Keratinocyte (primary cell): ENCODE results near the gene MIEN1. TPM values are rescaled to one million over a fixed set of nuclear protein-coding genes. Genes with fewer than 3 reads are reported as not detected.
A peak's percentile ranks its signal among the peaks of the same experiment; 100 is the strongest.

ENCODE experiments used
- DNase-seq: peaks from one replicate; pipeline ENCODE4 v3.0.0-alpha.2; 2011; ENCODE audit warnings: low read depth, missing footprints, low spot score
- FAIRE-seq: peaks from 2 replicates; lab custom pipeline; 2011; peaks lifted over from hg19 to GRCh38; lab: Jason Lieb, UNC
- H2AFZ ChIP-seq: 2 replicates; pipeline ENCODE4 v1.6.0; 2012; ENCODE audit warnings: low read length, control low read depth, inconsistent platforms; ENCODE audit not compliant: control insufficient read depth
- H3K27ac ChIP-seq: 2 replicates; pipeline ENCODE4 v1.5.1; 2011; ENCODE audit warnings: low read length; ENCODE audit not compliant: control insufficient read depth, insufficient read depth
- H3K27me3 ChIP-seq: 3 replicates; pipeline ENCODE4 v1.6.0; 2011; ENCODE audit warnings: low read length; ENCODE audit not compliant: control insufficient read depth, insufficient read depth; ENCODE audit errors: extremely low read depth
- H3K36me3 ChIP-seq, 2 experiments: 2 replicates in 1 of 2; 3 replicates in 1 of 2; pipeline ENCODE4 v1.5.1; 2011; ENCODE audit warnings: low read length in 2 of 2, mild to moderate bottlenecking in 1 of 2; ENCODE audit not compliant: control insufficient read depth in 2 of 2, insufficient read depth in 2 of 2; ENCODE audit errors: extremely low read depth in 1 of 2
- H3K4me1 ChIP-seq: 3 replicates; pipeline ENCODE4 v1.5.1; 2011; ENCODE audit warnings: low read length; ENCODE audit not compliant: control insufficient read depth, insufficient read depth; ENCODE audit errors: extremely low read depth
- H3K4me2 ChIP-seq: 3 replicates; pipeline ENCODE4 v1.6.0; 2011; ENCODE audit warnings: low read depth, low read length; ENCODE audit not compliant: control insufficient read depth, insufficient read depth; ENCODE audit errors: extremely low read depth
- H3K4me3 ChIP-seq, 3 experiments: fragments of 200-600 bp in 1 of 3; sonication (generic) in 1 of 3; 2 replicates in 2 of 3; 3 replicates in 1 of 3; pipeline ENCODE4 v1.5.1; 2011 to 2016; ENCODE audit warnings: low read length in 3 of 3, mild to moderate bottlenecking in 3 of 3, control low read depth in 2 of 3, inconsistent platforms in 1 of 3, low read depth in 1 of 3, mixed read lengths in 1 of 3, mixed run types in 1 of 3, moderate library complexity in 1 of 3; ENCODE audit not compliant: control insufficient read depth in 2 of 3, insufficient read depth in 2 of 3; ENCODE audit errors: extremely low read depth in 1 of 3
- H3K79me2 ChIP-seq: 2 replicates; pipeline ENCODE4 v1.6.0; 2012; ENCODE audit warnings: low read length; ENCODE audit not compliant: control insufficient read depth, insufficient read depth
- H3K9ac ChIP-seq: 3 replicates; pipeline ENCODE4 v1.6.0; 2011; ENCODE audit warnings: low read length; ENCODE audit not compliant: control insufficient read depth, insufficient read depth; ENCODE audit errors: extremely low read depth
- H3K9me1 ChIP-seq: 3 replicates; pipeline ENCODE4 v1.6.0; 2011; ENCODE audit warnings: low read length; ENCODE audit not compliant: control insufficient read depth, insufficient read depth; ENCODE audit errors: extremely low read depth
- H3K9me3 ChIP-seq: 2 replicates; pipeline ENCODE4 v1.5.1; 2012; ENCODE audit warnings: low read depth, low read length; ENCODE audit not compliant: control insufficient read depth
- H4K20me1 ChIP-seq: 3 replicates; pipeline ENCODE4 v1.6.0; 2011; ENCODE audit warnings: low read length; ENCODE audit not compliant: control insufficient read depth, insufficient read depth; ENCODE audit errors: extremely low read depth
- CTCF ChIP-seq, 3 experiments: IDR thresholded peaks in 1 of 3; conservative IDR thresholded peaks in 1 of 3; optimal IDR thresholded peaks in 1 of 3; 2 replicates in 2 of 3; 3 replicates in 1 of 3; pipeline versions ENCODE3 to v1.5.1; 2011; ENCODE audit warnings: low read length in 3 of 3, mild to moderate bottlenecking in 3 of 3, moderate library complexity in 2 of 3, control low read depth in 1 of 3, inconsistent platforms in 1 of 3; ENCODE audit not compliant: insufficient read depth in 2 of 3; ENCODE audit errors: extremely low read depth in 1 of 3
- EZH2 ChIP-seq: IDR thresholded peaks from one replicate; pipeline ENCODE4 v1.6.1; 2012; ENCODE audit warnings: inconsistent platforms, mild to moderate bottlenecking, low read length, moderate library complexity
- dilution Hi-C: fragments of 300-500 bp; cut with MboI; formaldehyde crosslinking; loops from one replicate; pipeline ENCODE4 v1.7.0; 2020; ENCODE audit warnings: low sequenced_read_pairs; ENCODE audit not compliant: extremely low pct_ligation_motif_present
- polyA plus RNA-seq, 5 experiments: library from polyadenylated mRNA; depleted of rRNA in 3 of 5; stranded (reverse) in 3 of 5; stranded (forward) in 1 of 5; unstranded in 1 of 5; fragments of >200 nt; gene quantifications; 1 replicate in 1 of 5; 2 replicates in 3 of 5; 3 replicates in 1 of 5; pipeline versions ENCODE4 v1.2.1 to v1.2.3, GENCODE V29; 2011 to 2012; ENCODE audit warnings: missing spikeins in 2 of 5, low read depth in 1 of 5, low replicate concordance in 1 of 5

The MIEN1 gene
- polyA plus RNA-seq, 1 donor (not counting 4 experiments of a cell fraction or from before 2014, with no cell fraction given): 38.4 TPM

GRCh38 chr17:39742126-39742855 is 12.0 kb upstream of the MIEN1 start:
- no peak overlapping the region for H3K9ac ChIP-seq
- no peak for TF ChIP-seq CTCF (optimal IDR thresholded peaks at IDR 0.05 in 1 of 3, IDR thresholded peaks at IDR 0.05 in 1 of 3, conservative IDR thresholded peaks at IDR 0.05 in 1 of 3; ENCODE audit: extremely low read depth in 1 of 3, insufficient read depth in 2 of 3, low read length in 3 of 3)
- no peak for TF ChIP-seq EZH2
- H4K20me1 ChIP-seq: no peaks in the 10 kb centered on the region

GRCh38 chr17:39740357-39741111 is 10.2 kb upstream of the MIEN1 start:
- no peaks in the 10 kb centered on the region for H3K27me3 ChIP-seq
- no peaks in the 10 kb centered on the region for H3K9me3 ChIP-seq
- H3K4me2 ChIP-seq: peak overlapping the region; percentile 85
- DNase-seq: peak; percentile 92
- H3K27ac ChIP-seq: peak overlapping the region; percentile 96
- no peaks in the 10 kb centered on the region for H4K20me1 ChIP-seq
- H3K9ac ChIP-seq: peak overlapping the region; percentile 99
- peak; percentile 93 for FAIRE-seq
- TF ChIP-seq CTCF (optimal IDR thresholded peaks at IDR 0.05 in 1 of 3, IDR thresholded peaks at IDR 0.05 in 1 of 3, conservative IDR thresholded peaks at IDR 0.05 in 1 of 3; ENCODE audit: extremely low read depth in 1 of 3, insufficient read depth in 2 of 3, low read length in 3 of 3) (no peak), EZH2 (no peak)
- H3K79me2 ChIP-seq: no peaks in the 10 kb centered on the region
- no peak overlapping the region for H2AFZ ChIP-seq
- peaks cover 28% of the 10 kb centered on the region for H3K4me1 ChIP-seq
- dilution Hi-C loops: no loop called here
- no peaks in the 10 kb centered on the region for H3K9me1 ChIP-seq
- H3K4me3 ChIP-seq: peak overlapping the region; percentile 73 to 89 (median 84)
- H3K36me3 ChIP-seq: peaks cover 20 to 24% of the 10 kb centered on the region in 2 experiments

More at GRCh38 chr17:39742126-39742855, 12.0 kb upstream of the MIEN1 start:
- DNase-seq (no peak), FAIRE-seq (no peak)
- H3K9me3 ChIP-seq: no peaks in the 10 kb centered on the region
- no peak overlapping the region for H3K4me3 ChIP-seq
- no peak overlapping the region for H2AFZ ChIP-seq
- H3K27me3 ChIP-seq: no peaks in the 10 kb centered on the region
- peaks cover 26 to 32% of the 10 kb centered on the region in 2 experiments for H3K36me3 ChIP-seq
- dilution Hi-C loops: no loop called here
- H3K79me2 ChIP-seq: no peaks in the 10 kb centered on the region
- no peaks in the 10 kb centered on the region for H3K9me1 ChIP-seq
- H3K4me2 ChIP-seq: no peak overlapping the region
- H3K27ac ChIP-seq: peak overlapping the region; percentile 96
- H3K4me1 ChIP-seq: peaks cover 28% of the 10 kb centered on the region
